ENCODE results near the gene NEIL1.
A peak's percentile ranks its signal among the peaks of the same experiment; 100 is the strongest.

The NEIL1 gene

DNA sequence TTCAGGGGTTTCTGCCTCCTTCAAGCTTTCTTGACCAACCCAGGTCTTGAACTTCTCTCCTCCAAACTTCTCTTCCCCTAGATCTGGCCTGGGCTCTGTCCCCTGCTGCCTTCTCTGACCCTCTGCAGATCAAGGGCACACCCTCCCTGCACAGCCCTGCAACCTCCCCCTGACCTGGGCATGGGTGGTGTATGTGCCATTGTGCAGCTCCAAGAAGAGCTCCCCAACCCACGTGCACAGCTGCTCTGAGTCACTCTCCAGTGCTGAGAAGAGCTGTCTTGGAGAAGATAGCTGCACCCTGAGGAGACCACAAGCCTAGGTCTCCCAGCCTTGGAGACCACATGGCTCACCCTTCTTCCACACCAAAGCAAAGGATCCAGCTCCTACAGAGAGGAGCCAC, 13.6 kb downstream of the NEIL1 start:
- Mint-ChIP-seq H3K4me1 (peaks cover 6% of the 10 kb centered on the region), H3K4me3 (no peak overlapping the region), H3K9me3 (no peaks in the 10 kb centered on the region), H3K27me3 (no peaks in the 10 kb centered on the region), H3K27ac (no peak overlapping the region)
- DNase-seq (no peak), ATAC-seq (peak; percentile 27)

DNA sequence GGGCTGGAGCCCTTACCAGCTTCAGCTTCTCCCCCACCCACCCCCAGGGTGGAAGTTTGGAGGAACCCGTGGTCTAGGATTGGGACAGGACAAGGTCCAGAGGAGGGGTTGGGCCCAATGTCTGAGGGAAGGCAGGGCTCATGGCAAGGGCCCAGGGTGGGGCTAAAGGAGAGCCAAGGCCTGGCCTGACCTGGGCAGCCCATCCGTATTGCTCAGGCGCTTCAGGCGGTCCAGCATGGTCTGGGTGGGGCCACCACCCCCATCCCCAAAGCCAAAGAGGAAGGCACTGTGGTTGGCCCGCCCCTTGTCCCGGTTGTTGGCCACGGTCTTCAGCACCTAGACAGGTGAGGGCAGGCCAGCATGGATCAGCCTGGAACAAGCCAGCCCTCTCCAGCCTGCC, 14.0 kb downstream of the NEIL1 start:
- Mint-ChIP-seq H3K27me3 (no peaks in the 10 kb centered on the region), H3K9me3 (no peaks in the 10 kb centered on the region), H3K4me3 (no peak overlapping the region), H3K4me1 (peaks cover 6% of the 10 kb centered on the region), H3K27ac (no peak overlapping the region)
- DNase-seq (no peak), ATAC-seq (no peak)

- no peak overlapping the region for H3K4me3 Mint-ChIP-seq
- no peak for ATAC-seq
- DNase-seq, result no peak
- peaks cover 11% of the 10 kb centered on the region for H3K4me1 Mint-ChIP-seq
- no peaks in the 10 kb centered on the region for H3K27me3 Mint-ChIP-seq
- no peak overlapping the region for H3K27ac Mint-ChIP-seq
- no peaks in the 10 kb centered on the region for H3K9me3 Mint-ChIP-seq
Measured at GRCh38 chr15:75361361-75361988, 14.6 kb downstream of the NEIL1 start.

DNA sequence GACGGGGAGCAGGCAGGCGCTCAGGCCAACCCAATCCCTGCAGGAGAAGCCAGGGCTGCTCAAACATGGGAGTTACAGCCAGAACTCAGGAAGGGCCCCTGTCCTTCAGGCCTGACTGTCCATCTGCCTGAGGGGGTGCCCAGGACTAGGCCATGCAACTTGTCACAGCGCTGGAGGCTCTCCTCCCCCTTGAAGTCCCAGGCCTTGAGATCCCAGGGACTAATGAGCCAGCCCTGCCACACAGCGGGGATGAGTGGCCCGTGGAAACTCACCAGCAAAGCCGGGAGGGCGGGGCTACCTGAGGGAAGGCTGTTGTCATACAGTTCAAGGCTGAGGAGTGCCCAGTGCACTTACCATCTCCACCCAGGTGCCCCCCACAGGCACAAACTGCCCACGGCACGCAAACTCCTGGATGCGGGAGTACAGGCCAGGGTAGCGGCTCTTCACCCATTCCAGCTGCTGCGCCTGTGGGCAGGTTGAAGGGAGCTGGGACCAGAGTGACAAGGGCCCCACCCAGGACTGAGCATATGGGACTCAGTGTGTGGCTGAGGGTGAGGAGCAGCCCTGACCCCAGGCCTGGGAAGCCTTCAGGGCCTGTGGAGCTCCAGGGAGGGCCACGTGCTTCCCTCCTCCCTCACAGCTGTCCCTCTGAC, 15.3 kb downstream of the NEIL1 start:
- peaks cover 17% of the 10 kb centered on the region for H3K4me1 Mint-ChIP-seq
- DNase-seq (no peak), ATAC-seq (no peak)
- H3K4me3 Mint-ChIP-seq, result no peak overlapping the region
- H3K27me3 Mint-ChIP-seq, result no peaks in the 10 kb centered on the region
- H3K9me3 Mint-ChIP-seq, result no peaks in the 10 kb centered on the region
- H3K27ac Mint-ChIP-seq, result peak overlapping the region in 1 of 2 donors; percentile 31

GRCh38 chr15:75362642-75363249, 15.9 kb downstream of the NEIL1 start:
- no peak overlapping the region for H3K4me3 Mint-ChIP-seq
- ATAC-seq (no peak), DNase-seq (no peak)
- H3K9me3 Mint-ChIP-seq, result no peaks in the 10 kb centered on the region
- peaks cover 24% of the 10 kb centered on the region for H3K4me1 Mint-ChIP-seq
- H3K27ac Mint-ChIP-seq, result peak overlapping the region in 1 of 2 donors; percentile 59
- H3K27me3 Mint-ChIP-seq, result no peaks in the 10 kb centered on the region

GRCh38 chr15:75363786-75364185, 16.9 kb downstream of the NEIL1 start:
- H3K9me3 Mint-ChIP-seq, result no peaks in the 10 kb centered on the region
- DNase-seq, result no peak
- peaks cover 27% of the 10 kb centered on the region for H3K4me1 Mint-ChIP-seq
- no peaks in the 10 kb centered on the region for H3K27me3 Mint-ChIP-seq
- H3K4me3 Mint-ChIP-seq, result no peak overlapping the region
- no peak overlapping the region for H3K27ac Mint-ChIP-seq
- ATAC-seq, result no peak

GRCh38 chr15:75364881-75365280, 18.0 kb downstream of the NEIL1 start:
- Mint-ChIP-seq H3K4me1 (peaks cover 38% of the 10 kb centered on the region), H3K4me3 (no peak overlapping the region), H3K9me3 (no peaks in the 10 kb centered on the region), H3K27me3 (no peaks in the 10 kb centered on the region), H3K27ac (no peak overlapping the region)
- DNase-seq, result no peak
- no peak for ATAC-seq

DNA sequence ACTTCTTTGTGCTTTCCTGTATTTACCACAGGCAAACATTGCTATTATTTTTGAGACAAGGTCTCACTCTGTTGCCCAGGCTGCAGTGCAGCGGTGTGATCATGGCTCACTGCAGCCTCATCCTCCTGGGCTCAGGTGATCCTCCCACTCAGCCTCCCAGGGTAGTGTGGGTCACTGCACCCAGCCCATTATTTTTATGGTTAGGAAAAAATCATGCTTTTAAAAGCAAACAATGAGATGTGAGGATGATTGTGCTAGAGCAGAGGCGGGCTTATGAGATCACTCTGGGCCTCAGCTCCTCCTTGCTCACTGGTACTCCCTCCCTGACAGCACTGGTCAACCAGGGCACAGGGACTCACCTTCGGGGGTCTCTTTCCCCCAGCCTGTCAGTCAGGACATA, 19.3 kb downstream of the NEIL1 start:
- ATAC-seq, result no peak
- Mint-ChIP-seq H3K27me3 (no peaks in the 10 kb centered on the region), H3K9me3 (no peaks in the 10 kb centered on the region), H3K27ac (no peak overlapping the region), H3K4me1 (peaks cover 41% of the 10 kb centered on the region), H3K4me3 (no peak overlapping the region)
- no peak for DNase-seq

DNA sequence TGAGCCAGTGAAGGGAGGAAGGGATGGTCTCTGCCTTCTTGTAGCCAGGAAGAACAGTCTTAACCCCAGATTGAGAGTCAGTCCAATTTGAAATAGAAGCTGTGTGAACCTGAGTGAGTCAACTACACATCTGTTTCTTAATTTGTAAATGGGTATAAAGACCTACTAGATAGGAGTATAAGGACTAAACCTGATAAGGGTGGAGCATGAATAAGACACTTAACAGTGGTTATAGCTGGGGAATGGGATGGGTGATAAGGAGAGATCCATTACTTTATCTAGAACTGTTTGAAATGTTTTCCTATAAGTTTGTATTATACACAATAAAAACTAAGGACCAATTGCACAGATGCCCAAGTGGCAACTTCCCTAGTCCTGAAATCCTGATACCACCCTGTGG, 20.2 kb downstream of the NEIL1 start:
- ATAC-seq, result no peak
- Mint-ChIP-seq H3K27ac (peak overlapping the region in 1 of 2 donors; percentile 48), H3K4me3 (peak overlapping the region; percentile 24 to 35), H3K9me3 (no peaks in the 10 kb centered on the region), H3K4me1 (peaks cover 41% of the 10 kb centered on the region), H3K27me3 (no peaks in the 10 kb centered on the region)
- no peak for DNase-seq

DNA sequence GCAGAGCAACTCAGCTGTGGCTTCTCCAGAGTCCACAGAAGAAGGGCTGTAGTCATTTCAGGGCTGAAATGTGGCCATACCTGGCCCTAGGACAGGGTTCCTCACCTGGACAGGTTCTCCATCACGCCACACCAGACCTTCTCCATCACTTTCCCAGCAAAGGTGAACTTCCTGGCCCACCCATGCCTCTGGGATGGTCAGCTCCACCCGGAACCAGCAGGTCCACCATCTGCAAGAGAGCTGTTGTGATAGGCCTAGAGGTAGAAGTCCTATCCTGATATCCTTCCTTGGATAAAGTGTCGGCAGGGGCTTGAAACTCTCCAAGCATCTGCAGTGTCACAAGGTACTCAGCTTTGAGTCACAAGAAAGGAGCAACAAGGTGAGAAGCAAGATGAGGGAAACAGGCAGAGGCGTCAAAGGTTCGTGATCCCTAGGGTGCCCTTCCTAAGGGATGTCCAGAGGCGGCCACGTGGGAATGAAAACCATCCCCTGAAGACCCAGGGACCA, 20.6 kb downstream of the NEIL1 start:
- Mint-ChIP-seq H3K9me3 (no peaks in the 10 kb centered on the region), H3K27ac (peak overlapping the region in 1 of 2 donors; percentile 95), H3K4me1 (peaks cover 41% of the 10 kb centered on the region), H3K27me3 (no peaks in the 10 kb centered on the region), H3K4me3 (peak overlapping the region; percentile 92 to 93)
- no peak for DNase-seq
- ATAC-seq, result no peak

- peak within 1 kb of the TSS; percentile 92 to 93 for H3K4me3 Mint-ChIP-seq
- H3K27ac Mint-ChIP-seq, result peak within 1 kb of the TSS; percentile 93 to 95
- peak; percentile 92 for ATAC-seq
- H3K27me3 Mint-ChIP-seq, result no peaks in the 10 kb centered on the region
- peaks cover 41% of the 10 kb centered on the region for H3K4me1 Mint-ChIP-seq
- H3K9me3 Mint-ChIP-seq, result no peaks in the 10 kb centered on the region
- DNase-seq, result peak; percentile 93 to 94
Measured at GRCh38 chr15:75367913-75368688, 21.3 kb downstream of the NEIL1 start, which contains the start of gene MAN2C1. TSS of gene MAN2C1 (minus strand) at chr15:75368607. CDS start at chr15:75368583, 24 bp downstream.

GRCh38 chr15:75368689-75369239, 21.9 kb downstream of the NEIL1 start:
- H3K27me3 Mint-ChIP-seq, result no peaks in the 10 kb centered on the region
- DNase-seq (no peak), ATAC-seq (no peak)
- peak overlapping the region; percentile 93 to 95 for H3K27ac Mint-ChIP-seq
- no peaks in the 10 kb centered on the region for H3K9me3 Mint-ChIP-seq
- H3K4me3 Mint-ChIP-seq, result peak overlapping the region; percentile 92 to 93
- H3K4me1 Mint-ChIP-seq, result peaks cover 41% of the 10 kb centered on the region

GRCh38 chr15:75369897-75370581, 23.2 kb downstream of the NEIL1 start:
- ATAC-seq, result no peak
- H3K4me1 Mint-ChIP-seq, result peaks cover 34% of the 10 kb centered on the region

DNA sequence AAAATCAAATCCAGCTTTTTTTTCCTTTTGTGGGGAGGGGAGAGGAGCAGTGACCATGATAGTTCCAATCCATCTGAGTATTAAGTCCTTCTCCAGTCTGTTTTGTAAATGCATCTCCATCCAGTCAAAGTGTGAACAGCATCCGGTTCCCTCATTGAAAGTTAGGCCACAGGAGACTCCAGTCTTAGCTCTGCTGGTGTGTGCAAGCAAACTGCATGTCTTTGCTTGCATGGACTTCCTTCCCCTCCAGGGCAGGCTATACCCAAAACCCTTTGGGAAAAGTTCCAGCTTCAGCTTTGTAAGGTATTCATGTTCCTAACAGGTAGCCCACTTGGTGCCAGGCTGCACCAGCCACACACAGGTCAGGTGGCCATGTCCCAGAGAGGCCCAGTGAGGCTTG, 24.6 kb downstream of the NEIL1 start:
- Mint-ChIP-seq H3K27me3 (no peaks in the 10 kb centered on the region), H3K4me1 (peaks cover 30% of the 10 kb centered on the region), H3K27ac (no peak overlapping the region), H3K9me3 (no peaks in the 10 kb centered on the region), H3K4me3 (no peak overlapping the region)
- ATAC-seq, result no peak
- DNase-seq, result no peak

More at GRCh38 chr15:75369897-75370581, 23.2 kb downstream of the NEIL1 start:
- Mint-ChIP-seq H3K9me3 (no peaks in the 10 kb centered on the region), H3K27me3 (no peaks in the 10 kb centered on the region), H3K27ac (peak overlapping the region in 1 of 2 donors; percentile 14), H3K4me3 (peak overlapping the region; percentile 23 to 92)
- no peak for DNase-seq
